GM12891 (cell line): ENCODE results near the gene OR10AG1.

Source experiments
- POLR2A ChIP-seq: IDR thresholded peaks from 2 replicates; pipeline ENCODE4 v1.6.1; 2011; ENCODE audit warnings: low read depth, low read length, control low read depth
- POLR2AphosphoS5 ChIP-seq: IDR thresholded peaks from 2 replicates; pipeline ENCODE4 v1.6.1; 2011; ENCODE audit warnings: low read depth, low read length, control low read depth

- no peak for TF ChIP-seq POLR2A
- TF ChIP-seq POLR2AphosphoS5: no peak
These were observed 13.2 kb downstream of the OR10AG1 start for GRCh38 chr11:55956521-55956920.
